ENCODE results near the gene NRSN2.
A peak's percentile ranks its signal among the peaks of the same experiment; 100 is the strongest.

The NRSN2 gene, protein sequence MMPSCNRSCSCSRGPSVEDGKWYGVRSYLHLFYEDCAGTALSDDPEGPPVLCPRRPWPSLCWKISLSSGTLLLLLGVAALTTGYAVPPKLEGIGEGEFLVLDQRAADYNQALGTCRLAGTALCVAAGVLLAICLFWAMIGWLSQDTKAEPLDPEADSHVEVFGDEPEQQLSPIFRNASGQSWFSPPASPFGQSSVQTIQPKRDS

DNA sequence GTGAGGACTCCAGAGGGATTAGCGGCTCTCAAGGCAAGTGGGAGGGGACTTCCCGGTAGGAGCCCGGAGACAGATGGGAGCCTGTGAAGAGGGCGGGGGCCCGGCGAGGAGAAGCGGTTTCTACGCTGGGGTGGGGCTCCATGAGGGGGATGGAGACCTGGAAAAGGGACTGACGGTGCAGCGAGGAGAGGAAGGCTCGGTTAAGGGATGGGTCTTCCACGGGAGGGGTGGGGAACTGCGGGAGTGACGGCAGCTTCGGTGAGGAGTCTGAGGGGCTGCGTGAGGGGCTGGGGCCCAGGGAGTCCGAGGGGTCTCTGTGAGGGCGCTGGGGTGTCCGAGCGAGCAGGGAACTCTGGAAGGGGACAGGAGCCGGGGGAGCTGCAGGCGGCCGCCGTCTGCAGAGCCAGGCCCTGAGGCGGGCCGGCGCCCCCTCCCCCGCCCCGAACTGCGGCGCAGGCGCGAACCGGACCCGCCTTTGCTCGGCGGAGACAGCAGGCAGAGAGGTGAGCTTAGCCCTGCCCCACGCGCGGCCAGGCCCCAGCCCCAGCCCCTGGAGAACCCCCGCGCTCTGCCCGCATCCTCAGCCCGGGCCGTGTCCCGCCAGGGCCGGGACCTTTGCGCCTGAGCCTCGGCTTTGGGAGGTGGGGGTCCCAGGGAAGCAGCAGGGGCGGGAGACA is at the start of gene NRSN2:
Gene NRSN2, plus strand, starts transcription at position 472 of the 677 bp plus-strand sequence. CDS start 2,533 bp downstream, outside the sequence.
- peak; percentile 52 for DNase-seq

DNA sequence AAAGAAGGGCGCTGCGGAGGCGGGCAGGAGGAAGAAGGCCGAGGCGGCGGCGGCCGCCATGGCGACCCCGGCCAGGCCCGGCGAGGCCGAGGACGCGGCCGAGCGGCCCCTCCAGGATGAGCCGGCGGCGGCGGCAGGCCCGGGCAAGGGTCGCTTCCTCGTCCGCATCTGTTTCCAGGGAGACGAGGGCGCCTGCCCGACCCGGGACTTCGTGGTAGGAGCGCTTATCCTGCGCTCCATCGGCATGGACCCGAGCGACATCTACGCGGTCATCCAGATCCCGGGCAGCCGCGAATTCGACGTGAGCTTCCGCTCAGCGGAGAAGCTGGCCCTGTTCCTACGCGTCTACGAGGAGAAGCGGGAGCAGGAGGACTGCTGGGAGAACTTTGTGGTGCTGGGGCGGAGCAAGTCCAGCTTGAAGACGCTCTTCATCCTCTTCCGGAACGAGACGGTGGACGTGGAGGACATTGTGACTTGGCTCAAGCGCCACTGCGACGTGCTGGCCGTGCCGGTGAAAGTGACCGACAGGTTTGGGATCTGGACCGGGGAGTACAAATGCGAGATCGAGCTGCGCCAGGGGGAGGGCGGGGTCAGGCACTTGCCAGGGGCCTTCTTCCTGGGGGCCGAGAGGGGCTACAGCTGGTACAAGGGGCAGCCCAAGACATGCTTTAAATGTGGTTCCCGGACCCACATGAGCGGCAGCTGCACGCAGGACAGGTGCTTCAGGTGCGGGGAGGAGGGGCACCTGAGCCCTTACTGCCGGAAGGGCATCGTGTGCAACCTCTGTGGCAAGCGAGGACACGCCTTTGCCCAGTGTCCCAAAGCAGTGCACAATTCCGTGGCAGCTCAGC is 48.8 kb upstream of the NRSN2 start:
- DNase-seq: peak; percentile 65

DNA sequence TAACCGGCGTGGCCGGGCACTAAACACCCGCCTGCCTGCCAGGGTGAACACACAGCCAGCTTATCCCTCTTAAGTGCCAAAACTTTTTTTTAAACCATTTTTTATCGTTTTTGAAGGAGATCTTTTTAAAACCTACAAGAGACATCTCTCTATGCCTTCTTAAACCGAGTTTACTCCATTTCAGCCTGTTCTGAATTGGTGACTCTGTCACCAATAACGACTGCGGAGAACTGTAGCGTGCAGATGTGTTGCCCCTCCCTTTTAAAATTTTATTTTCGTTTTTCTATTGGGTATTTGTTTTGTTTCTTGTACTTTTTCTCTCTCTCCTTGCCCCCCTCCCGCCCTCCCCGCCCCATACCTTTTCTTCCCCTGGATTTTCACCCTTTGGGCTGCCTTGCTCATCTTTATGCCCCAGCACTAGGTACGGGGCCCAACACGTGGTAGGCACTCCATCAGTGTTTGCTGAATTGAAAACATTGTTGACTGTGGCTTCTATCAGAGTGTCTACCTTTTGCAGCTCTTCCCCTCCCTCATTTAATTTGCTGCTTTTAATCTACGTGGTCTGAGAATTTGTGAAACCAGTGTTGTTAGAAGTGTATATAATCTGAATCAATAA is 48.0 kb upstream of the NRSN2 start:
- DNase-seq: no peak

DNA sequence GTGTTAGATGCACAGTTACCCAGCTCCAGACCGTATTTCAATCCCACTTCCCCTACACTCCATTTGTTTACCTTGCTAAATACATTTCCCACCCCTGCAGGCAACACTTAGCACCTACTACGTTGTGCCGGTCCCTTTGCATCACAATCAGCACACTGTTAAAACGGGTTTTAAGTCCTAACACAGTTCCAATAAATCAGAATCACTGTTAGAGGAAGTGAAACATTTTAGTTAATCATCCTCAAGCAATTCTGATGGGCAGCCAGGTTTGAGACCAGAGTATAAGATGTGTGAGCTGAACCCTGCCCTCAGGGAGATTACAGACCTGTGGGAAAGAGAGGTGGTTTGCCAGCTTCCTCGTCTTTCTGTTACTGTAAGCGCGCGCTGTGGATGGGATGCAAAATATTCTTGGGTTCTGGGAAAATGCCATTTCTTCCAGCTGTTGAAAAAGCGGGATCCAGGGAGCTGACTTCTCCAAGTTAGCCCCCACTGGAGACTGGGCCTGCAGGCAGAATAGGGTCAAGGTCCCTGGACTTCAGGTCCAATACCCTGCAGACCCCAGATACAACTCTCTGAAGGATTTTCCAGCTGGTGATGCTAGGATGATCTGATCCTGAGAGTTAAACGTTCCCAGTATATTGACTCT is 46.4 kb upstream of the NRSN2 start:
- no peak for DNase-seq

DNA sequence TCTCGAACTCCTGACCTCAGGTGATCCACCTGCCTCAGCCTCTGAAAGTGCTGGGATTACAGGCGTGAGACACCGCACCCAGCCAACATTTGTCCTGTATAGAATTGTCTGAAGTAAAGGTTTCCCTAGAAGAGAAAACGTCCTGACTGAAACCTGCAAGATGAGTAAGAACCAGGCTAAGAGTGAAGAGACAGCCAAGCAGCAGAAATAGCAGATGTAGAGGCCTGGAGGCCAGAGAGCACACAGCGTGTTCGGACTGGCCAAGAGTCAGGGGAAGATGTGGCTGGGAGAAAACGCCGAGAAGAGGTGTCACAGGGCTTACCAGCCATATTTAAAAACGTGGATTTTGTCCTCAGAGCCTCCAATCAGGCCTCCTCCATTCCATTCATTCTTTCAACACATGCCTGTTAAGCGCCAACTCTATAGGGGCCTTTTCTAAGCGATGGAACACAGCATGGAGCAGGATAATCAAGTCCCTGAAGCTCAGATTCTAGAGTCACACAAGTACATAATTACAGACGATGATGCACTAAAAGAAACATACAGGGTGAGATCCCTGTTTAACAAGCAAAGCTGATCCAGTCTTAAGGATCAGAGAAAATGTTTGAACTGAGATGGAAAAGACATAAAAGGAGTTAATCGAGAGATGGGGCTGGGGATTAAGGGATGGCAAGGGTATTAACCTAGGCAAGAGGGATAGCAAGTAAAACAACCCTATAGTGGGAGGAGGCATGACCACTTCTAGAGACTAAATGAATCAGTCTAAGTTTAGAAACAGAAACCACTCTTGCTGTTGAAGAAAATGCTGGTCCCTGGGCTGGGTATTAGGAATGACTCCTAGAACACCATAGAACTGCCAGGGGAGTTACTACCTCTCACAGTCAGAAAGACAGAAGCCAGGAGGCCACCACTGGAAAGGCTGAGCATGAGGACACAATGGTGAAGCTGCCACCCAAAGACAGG is 44.7 kb upstream of the NRSN2 start:
- DNase-seq: no peak

DNA sequence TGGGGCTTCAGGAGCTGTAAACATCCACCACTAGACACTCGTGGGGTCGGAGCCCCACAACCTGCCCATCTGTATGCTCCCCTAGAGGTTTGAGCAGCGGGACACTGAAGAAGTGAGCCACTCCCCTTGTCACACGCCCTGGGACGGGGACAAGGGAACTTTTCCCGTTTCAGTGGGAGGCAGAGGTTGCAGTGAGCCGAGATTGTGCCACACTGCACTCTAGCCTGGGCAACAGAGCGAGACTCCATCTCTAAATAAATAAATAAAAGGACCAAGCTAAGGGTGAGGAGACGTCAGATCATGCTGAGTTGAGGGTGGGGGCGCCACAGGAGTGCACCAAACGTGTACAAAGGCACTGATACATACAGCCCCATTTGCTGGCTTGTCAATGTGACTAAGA is 41.2 kb upstream of the NRSN2 start:
- DNase-seq: no peak

DNA sequence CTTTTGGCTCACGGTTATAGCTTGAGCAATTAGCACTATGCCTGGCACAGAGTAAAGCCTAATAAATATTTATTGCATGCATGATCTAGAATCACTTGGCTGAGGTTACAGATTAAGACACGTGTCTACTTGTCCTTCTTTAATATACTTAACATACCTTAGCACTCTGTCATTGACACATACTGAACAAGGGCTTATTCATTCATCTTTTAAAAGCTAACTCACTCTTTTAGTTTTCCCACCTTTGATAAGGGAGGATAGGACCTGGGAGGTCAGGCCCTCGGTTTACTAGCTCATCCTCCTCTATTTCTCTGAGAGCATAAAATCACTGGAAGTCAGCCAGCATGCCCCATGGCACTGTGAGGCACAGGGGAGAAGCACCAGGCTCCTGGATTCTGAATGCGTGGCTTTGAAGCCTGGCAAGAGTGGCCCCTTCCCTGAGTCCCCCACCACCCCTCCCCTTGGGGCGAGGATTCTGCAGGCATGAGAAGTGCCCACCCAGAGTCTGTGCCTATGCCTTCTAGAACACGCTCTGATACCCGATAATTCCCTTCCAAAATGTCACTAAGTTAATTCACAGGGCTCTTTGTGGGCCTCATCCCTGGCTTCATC is 38.4 kb upstream of the NRSN2 start:
- DNase-seq: no peak

DNA sequence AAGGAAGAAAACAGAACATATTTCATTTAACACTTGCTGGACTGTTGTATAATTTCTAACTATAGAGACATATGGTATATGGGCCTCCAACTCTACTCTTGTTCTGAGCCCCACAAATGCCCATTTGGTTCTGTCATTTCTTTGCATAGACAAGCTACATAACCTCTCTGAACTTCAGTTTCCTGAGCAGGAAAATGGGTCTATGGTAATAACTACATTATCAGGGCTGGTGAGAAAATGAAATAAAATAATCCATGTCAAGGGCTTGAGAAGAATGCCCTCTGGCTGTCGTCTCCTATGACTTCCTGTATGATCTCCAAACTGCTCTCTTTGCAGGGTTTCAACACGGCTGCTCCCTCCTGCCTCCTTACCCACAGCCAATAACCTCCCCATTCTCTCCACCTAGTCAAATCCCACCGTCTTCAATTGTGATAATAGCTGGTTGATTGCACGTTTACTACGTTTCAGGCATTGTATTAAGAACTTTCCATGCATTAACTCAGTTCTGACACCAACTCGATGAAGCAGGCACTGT is 37.5 kb upstream of the NRSN2 start:
- DNase-seq: no peak

DNA sequence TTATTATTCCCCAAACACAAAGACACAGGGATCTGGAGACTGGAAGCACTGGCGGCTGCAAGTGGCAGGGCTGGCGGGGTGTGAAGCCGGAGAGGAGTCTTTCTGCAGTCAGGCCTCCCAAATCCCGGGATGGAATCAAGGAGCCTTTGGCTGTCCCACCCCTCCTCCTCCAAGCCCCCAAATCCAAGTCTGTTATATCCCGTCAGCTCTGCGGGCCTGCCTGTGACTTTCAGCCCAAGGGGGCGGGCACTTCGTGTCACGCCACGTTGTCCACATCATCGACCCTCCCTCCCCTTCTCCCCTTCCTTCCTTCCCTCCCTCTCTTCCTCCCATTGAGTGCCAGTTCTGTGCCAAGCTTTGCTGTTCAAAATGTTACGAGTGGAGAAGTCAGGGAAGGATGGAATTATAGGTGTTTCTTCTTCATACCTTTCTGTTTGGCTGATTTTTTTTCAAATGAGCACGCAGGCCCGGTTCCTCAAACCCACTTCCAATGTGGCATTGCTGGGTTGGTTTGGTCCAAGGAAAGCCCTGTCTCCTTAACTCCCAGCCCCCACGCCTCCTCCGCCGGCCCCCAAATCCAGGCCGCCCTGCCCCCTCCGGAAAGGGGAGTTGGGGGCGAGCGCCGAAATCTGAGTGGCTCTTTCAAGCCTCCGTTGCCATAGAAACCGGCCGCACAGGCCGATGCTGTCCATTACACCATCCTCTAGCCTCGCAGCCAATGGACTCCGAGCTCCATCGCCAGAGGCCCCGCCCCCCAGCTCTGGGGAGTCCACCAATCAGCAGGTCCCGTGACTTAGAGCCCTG is 36.9 kb upstream of the NRSN2 start:
- peak; percentile 93 for DNase-seq

DNA sequence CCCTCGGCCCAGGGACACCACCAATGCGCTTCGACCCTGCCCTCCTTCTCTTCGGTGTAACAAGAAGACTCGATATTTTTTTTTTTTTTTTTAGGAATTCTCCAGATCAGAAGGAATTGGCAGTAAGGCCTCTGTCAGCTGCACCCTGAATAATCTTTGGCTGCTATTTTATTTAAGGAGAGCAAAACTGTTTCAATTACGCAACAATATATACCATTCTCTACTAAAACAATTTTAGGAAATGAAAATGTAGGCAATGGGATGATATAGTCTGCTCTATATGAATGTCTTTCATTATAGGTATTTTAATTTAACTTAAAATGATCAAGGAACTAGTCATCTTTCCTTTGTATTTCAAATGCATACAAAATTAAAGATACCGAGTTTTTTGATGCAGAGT is 36.3 kb upstream of the NRSN2 start:
- DNase-seq: no peak

DNA sequence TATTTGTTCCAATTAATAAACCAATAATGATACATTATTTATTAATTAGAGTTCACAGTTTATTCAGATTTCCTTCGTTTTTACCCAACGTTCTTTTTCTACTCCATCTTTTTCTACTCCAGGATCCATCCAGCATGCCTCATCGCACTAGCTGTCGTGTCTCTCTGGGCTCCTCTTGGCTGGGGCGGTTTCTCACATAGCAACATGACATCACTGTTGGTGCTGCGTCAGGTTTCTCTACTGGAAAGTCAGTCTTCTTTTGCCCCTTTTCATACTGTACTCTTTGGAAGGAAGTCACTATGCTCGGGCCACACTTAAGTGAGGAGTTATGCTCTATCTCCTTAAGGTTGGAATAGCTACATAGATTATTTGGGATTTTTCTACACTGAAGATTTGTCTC is 35.3 kb upstream of the NRSN2 start:
- no peak for DNase-seq

DNA sequence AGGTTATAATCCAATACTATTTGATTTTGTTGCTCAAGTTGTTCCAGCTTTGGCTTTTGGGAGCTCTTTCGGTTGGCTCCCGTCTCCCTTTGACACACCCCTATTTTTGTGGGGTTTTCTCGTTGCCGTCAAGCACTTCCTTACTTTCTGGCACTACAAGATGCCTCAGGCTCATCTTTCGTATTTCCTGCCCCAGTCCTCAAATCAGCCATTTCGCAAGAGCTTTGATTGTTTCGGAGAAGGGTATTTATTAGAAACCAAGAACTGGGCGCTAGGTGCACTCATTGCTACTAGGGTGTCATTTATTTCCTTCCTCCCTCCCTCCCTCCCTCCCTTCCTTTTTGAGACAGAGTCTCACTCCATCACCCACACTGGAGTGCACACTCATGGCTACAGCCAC is 34.8 kb upstream of the NRSN2 start:
- no peak for DNase-seq

DNA sequence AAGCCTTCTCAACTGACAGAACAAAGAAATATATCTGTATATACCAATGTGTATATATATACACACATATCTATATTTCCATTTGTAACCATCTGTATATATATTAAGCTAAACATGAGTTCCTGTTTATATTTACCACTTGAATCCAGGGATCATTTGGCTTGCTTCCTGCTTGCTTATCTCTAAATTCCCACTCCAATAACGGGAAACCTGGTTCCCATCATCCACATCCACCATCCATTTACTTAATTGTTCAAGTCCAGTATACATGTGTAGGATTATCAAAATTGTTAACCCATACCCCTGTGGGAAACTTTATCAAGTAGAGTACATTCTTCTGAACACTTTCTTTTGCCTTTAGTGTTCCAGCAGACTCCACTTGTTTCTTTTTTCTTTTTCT is 34.0 kb upstream of the NRSN2 start:
- no peak for DNase-seq

DNA sequence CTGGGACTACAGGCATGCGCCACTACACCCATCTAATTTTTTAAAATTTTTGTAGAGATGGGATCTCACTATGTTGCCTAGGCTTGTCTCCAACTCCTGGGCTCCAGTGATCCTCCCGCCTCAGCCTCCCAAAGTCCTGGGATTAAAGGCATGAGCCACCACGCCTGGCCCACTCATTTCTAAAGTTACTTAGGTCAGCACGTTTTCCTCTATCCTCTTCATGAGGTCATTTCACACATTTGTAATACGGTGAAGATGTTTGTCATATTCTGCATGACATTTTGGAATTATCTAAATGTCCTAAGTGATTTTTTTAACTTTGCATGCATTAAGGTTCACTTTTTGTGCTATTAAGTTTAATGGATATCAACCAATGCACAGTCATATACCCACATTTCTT is 33.5 kb upstream of the NRSN2 start:
- DNase-seq: no peak

DNA sequence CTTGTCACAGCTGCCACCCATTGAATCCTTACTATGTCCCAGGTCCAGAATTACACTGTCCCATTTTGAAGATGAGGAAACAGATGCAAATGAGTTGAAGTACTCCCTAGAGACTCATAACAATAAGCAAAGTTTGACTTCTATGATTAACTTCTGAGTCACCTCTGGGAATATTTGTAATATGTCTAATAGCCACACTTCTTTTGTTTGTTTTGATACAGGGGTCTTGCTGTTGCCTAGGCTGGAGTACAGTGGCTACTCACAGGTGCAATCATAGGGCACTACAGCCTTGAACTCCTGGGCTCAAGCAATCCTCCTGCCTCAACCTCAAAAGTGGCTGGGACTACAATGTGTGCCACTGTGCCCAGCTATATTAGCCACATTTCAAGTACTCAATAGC is 33.0 kb upstream of the NRSN2 start:
- DNase-seq: no peak

DNA sequence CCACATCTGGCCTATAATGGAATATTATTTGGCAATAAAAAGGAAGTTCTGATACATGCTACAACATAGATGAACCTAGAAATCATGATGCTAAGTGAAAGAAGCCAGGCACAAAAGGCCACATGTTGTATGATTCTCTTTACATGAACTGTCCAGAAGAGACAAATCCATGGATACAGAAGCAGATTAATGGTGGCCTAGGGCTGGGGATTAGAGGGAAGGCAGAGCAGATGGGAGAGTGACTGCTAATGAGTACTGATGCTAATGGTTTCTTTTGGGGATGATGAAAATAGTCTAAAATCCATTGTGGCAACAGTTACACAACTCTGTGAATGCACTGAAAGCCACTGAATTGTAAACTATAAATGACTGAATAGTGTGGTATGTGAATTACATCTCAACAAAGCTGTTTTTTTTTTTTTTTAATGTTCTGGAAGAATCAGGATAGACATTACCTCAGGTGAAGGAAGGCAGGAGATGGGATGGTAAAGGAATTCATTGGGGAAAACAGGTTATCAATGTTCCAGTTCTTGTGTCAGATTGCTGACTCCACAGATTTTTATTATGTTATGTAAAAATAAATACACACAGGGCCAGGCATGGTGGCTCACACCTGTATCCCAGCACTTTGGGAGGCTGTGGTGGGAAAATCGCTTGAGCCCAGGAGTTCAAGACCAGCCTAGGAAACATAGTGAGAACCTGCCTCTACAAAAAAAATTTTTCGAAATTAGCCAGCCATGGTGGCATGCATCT is 30.4 kb upstream of the NRSN2 start:
- no peak for DNase-seq

DNA sequence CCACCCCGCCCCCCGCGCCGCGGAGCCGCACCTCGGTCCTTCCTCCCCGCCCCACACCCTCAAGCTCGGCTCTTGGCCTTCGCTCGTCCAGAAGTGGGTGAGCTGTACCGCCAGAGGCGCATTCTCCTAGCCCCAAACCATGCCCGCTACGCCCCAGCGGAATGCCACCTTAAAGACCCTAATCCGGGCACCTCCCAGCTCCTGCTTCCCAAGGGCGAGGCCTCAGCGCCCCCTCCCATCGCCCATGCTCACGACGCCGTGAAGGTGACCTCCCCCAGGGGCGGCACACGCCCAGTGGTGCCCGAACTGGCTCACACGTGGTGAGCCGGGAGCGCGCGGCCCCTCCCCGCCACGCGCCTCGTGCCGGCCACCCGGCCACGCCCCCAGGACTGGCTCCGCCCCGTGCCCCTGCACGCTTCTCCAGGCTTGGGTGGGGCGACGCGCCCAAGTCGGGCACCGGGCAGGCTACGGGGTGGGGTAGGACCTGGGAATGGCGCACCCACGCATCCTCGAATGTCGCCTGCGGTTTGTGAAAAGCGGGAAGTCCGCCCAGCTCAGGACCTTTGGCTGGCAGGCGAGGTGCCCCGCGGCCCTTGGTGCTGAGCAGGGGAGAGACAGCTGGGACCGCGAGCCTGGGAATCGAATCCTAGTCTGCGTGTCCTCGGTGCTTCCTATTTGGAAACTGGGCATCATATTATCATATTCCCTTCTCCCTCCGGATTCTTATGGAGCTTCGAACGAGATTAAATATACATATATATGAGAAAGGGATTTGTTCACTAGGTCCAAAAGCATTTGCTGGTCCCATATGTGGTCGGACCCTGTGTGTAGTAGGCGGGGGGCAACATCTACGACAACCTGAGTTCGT is 22.5 kb upstream of the NRSN2 start:
- DNase-seq: peak; percentile 96
